ENCODE data around the gene STX10. TPM values are rescaled to one million over a fixed set of nuclear protein-coding genes. Genes with fewer than 3 reads are reported as not detected.
A peak's percentile ranks its signal among the peaks of the same experiment; 100 is the strongest.
"Not testable (repeated sequence)": the region's sequence is repeated elsewhere in the genome, so short reads cannot be mapped to it uniquely, and the experiment has no call there.

The STX10 gene
- total RNA-seq, 1 donor from 2014 or later: 18.3 TPM

GRCh38 chr19:13149173-13149627 lies 975 bp downstream of the STX10 start:
- FAIRE-seq; DNase-seq (ENCODE audit: low spot score in 2 of 2): not testable (repeated sequence)

- no peak for FAIRE-seq
These were observed 3.2 kb downstream of the STX10 start for GRCh38 chr19:13146763-13147563.

GRCh38 chr19:13139633-13140311 lies 10.4 kb downstream of the STX10 start:
- FAIRE-seq: no peak
- DNase-seq (ENCODE audit: low spot score in 2 of 2): no peak

More at GRCh38 chr19:13146763-13147563, 3.2 kb downstream of the STX10 start:
- no peak for DNase-seq (ENCODE audit: low spot score in 2 of 2)

GRCh38 chr19:13138916-13139198 lies 11.3 kb downstream of the STX10 start:
- DNase-seq (ENCODE audit: low spot score in 2 of 2) (no peak), FAIRE-seq (no peak)

- DNase-seq (ENCODE audit: low spot score in 2 of 2): no peak
- FAIRE-seq: no peak
These were observed 11.8 kb downstream of the STX10 start for GRCh38 chr19:13138171-13138915.

- no peak for FAIRE-seq
- DNase-seq (ENCODE audit: low spot score in 2 of 2): no peak
These were observed 12.8 kb downstream of the STX10 start for GRCh38 chr19:13137290-13137794.

GRCh38 chr19:13135068-13136062 lies 14.8 kb downstream of the STX10 start:
- FAIRE-seq (no peak), DNase-seq (ENCODE audit: low spot score in 2 of 2) (no peak)

- FAIRE-seq: no peak
These were observed 15.5 kb downstream of the STX10 start for GRCh38 chr19:13134626-13135025.

GRCh38 chr19:13133241-13133870 lies 16.8 kb downstream of the STX10 start:
- FAIRE-seq: peak; percentile 43
- DNase-seq (ENCODE audit: low spot score in 2 of 2): no peak

More at GRCh38 chr19:13134626-13135025, 15.5 kb downstream of the STX10 start:
- DNase-seq (ENCODE audit: low spot score in 2 of 2): no peak

- no peak for DNase-seq (ENCODE audit: low spot score in 2 of 2)
- FAIRE-seq: no peak
These were observed 17.5 kb downstream of the STX10 start for GRCh38 chr19:13132471-13133180.

GRCh38 chr19:13130886-13131490 lies 19.2 kb downstream of the STX10 start:
- no peak for FAIRE-seq
- no peak for DNase-seq (ENCODE audit: low spot score in 2 of 2)

GRCh38 chr19:13129384-13129783 lies 20.8 kb downstream of the STX10 start:
- no peak for FAIRE-seq

GRCh38 chr19:13128583-13128982 lies 21.6 kb downstream of the STX10 start:
- FAIRE-seq (no peak), DNase-seq (ENCODE audit: low spot score in 2 of 2) (no peak)

More at GRCh38 chr19:13129384-13129783, 20.8 kb downstream of the STX10 start:
- no peak for DNase-seq (ENCODE audit: low spot score in 2 of 2)

- FAIRE-seq (no peak), DNase-seq (ENCODE audit: low spot score in 2 of 2) (no peak)
These were observed 22.2 kb downstream of the STX10 start for GRCh38 chr19:13127811-13128575.

GRCh38 chr19:13127051-13127450 lies 23.1 kb downstream of the STX10 start:
- DNase-seq (ENCODE audit: low spot score in 2 of 2) (no peak), FAIRE-seq (no peak)

- DNase-seq (ENCODE audit: low spot score in 2 of 2) (no peak), FAIRE-seq (no peak)
These were observed 26.9 kb downstream of the STX10 start for GRCh38 chr19:13122980-13123957.
